Measurements from ENCODE around the gene SERTAD1.
"Not testable (repeated sequence)": the region's sequence is repeated elsewhere in the genome, so short reads cannot be mapped to it uniquely, and the experiment has no call there.

The SERTAD1 gene

DNA sequence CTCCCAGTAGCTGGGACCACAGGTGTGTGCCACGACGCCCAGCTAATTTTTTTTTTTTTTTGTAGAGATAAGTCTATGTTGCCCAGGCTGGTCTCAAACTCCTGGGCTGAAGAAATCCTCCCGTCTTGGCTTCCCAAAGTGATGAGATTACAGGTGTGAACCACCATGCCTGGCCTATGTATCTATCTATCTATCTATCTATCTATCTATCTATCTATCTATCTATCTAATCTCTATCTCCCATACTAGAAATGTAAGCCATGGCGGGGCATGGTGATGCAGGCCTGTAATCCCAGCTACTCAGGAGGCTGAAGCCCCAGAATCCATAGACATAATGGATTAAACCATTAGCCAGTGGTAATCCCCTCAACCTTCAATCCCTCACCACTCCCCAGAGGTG, 24.9 kb upstream of the SERTAD1 start:
- DNase-seq = no peak

- no peak for DNase-seq
These were observed 23.7 kb upstream of the SERTAD1 start for GRCh38 chr19:40449506-40449905.

GRCh38 chr19:40446263-40446784, 20.5 kb upstream of the SERTAD1 start:
- no peak for DNase-seq

- no peak for DNase-seq
These were observed 20.0 kb upstream of the SERTAD1 start for GRCh38 chr19:40445780-40446262.

GRCh38 chr19:40444825-40445312, 19.1 kb upstream of the SERTAD1 start:
- DNase-seq = no peak

- peak; percentile 98 for DNase-seq
These were observed 18.4 kb upstream of the SERTAD1 start, which contains the start of gene SERTAD3 for GRCh38 chr19:40444000-40444824. TSS of gene SERTAD3 (minus strand) at chr19:40444335. CDS start at chr19:40442080, 2,255 bp downstream.

- peak; percentile 100 for DNase-seq
These were observed 17.6 kb upstream of the SERTAD1 start for GRCh38 chr19:40443131-40443999.

DNA sequence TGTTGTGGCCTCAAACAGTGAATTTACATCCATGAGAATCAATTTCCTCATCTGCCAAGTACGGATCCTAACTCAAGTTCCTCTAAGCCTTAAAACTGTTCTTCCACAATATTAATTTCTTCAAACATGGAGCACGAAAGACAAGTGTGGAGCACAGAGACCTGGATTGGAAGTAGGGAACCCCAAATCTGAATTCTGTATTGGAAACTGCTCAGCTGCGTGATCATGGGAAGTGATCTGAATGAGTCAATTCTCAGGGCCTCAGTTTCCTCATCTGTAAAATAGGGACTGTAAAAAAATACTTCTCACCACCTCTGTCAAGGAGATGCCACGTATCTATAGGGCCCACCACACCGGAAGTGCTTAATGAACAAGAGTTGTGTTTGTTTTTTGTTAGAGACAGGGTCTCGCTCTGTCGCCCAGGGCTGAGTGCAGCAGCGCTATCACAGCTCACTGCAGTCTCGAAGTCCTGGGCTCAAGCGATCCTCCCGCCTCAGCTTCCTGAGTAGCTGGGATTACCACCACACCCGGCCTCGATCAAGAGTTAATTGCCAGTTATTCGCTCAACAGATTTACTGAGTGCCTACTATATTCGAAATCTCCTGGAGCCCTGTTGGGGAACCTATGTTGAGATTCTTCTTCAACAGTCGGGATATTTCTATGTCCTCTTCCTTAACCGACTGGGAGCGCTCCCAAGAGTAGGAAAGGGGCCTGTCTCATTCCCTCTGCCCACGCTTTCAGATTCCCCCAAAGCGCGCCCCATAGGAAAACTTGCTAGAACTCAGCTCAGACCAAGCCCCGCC, 16.7 kb upstream of the SERTAD1 start:
- DNase-seq = no peak

DNA sequence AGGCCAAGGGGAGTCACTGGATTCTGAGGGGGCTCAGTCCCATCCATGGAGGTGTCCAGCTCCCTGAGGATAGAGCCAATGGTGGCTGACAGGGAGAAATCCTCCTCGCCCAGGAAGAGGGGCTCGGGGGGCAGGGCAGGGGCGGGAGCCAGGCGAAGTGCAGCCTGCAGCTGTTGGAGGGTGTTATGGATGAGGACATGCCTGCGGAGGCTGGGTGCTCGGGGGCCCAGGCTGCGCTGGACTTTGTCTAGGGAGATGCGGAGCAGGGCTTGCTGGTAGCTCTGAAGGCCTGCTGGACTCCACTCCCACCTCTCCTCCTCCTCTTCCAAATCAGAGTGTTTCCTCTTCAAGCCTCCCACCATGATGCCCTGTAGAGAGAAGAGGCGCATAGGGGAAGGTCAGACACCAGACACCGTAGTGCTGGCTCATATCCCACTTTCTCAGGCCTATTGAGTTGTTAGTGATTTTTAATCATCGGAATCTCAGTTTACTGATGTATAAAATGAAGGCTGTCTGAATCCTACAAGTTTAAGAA, 16.0 kb upstream of the SERTAD1 start:
- no peak for DNase-seq

- no peak for DNase-seq
These were observed 12.5 kb upstream of the SERTAD1 start for GRCh38 chr19:40438284-40438683.

- DNase-seq = peak; percentile 69
These were observed 7.8 kb upstream of the SERTAD1 start for GRCh38 chr19:40433391-40434216.

DNA sequence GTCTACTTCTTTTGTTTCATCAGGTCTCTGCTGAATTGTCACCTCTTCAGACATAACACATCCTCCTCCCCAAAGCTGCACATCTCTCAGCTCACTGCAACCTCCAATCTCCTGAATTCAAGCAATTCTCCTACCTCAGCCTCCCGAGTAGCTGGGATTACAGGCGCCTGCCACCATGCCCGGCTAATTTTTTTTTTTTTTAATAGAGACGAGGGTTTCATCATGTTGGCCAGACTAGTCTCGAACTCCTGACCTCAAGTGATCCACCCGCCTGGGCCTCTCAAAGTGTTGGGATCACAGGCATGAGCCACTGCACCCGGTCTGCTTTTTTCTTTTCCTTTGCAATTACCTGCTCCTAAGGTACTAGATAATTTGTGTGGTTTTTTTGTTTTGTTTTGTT, 7.0 kb upstream of the SERTAD1 start:
- DNase-seq = not testable (repeated sequence)

DNA sequence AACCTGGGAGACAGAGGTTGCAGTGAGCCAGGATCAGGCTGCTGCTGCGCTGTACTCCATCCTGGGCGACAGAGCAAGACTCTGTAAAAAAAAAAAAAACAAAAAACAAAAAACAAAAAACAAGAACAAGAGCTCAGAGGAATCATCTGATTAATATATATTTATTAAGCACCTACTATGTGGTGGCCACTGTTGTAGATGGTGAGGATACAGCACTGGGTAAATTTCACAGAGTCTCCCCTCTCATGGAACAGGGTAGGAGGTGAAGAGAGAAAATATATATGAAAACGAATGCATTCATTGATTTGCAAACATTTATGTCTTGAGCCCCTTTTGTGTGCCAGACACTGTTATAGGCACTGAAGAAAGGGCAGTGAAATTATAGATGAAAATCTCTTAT, 5.9 kb upstream of the SERTAD1 start:
- DNase-seq = no peak

GRCh38 chr19:40430242-40430641, 4.5 kb upstream of the SERTAD1 start:
- not testable (repeated sequence) for DNase-seq

GRCh38 chr19:40428197-40428596, 2.4 kb upstream of the SERTAD1 start:
- not testable (repeated sequence) for DNase-seq

DNA sequence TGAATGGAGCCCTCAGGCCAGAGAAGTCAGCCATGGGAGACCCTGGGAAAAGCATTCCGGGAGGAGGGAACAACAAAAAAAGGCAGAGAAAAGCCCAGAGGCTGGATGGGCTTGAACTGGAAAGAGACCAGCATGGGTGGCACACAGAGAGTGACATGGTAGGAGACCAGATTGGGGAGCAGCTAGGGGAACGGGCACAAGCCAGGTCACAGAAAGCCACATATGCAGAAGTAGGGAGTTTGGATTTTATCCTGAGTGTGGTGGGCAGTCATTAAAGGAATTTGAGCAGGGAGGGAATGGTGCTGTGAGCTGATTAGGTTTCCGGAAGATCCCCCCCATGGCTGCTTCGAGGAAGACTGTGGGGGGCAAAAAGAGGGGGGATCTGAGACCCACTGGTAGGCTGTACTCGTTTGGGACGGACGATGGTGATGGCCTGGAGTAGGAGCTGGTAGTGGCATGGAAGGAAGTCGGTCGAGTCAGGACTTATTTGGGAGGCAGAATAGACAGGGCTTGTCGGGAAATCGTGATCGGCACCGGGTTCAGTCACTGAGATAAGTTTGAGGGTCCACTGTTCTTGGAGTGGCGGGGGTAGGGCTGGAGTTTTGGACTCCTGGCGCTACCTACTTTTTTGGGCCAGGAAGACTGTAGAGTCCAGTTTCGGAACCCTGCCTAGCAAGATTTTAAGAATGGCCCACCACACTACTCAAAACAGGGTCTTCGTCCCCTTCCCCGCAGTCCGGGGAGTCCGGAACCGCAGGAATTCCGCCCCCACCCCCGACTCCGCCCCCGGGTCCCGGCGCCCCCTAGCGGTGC, 949 bp downstream of the SERTAD1 start:
- no peak for DNase-seq

DNA sequence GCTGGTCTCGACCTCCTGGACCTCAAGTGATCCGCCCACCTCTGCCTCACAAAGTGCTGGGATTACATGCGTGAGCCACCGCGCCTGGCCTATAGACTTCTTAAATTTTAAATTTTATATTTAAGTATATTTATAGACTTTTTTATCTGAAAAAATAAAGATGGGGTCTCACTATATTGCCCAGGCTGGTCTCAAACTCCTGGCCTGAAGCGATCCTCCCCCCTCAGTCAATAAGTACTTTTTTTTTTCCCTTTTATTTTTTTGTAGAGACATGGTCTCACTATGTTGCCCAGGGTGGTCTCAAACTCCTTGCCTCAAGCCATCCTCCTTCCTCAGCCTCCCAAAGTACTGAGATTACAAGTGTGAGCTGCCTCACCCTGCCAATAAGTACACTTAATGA, 1.9 kb downstream of the SERTAD1 start:
- DNase-seq = no peak

GRCh38 chr19:40422748-40423566, 2.8 kb downstream of the SERTAD1 start:
- no peak for DNase-seq

Data from CD4-positive, alpha-beta T cell treated with Interleukin-6 for 4 hours (primary cell).